Measurements from ENCODE around the gene SHC3. TPM values are rescaled to one million over a fixed set of nuclear protein-coding genes. Genes with fewer than 3 reads are reported as not detected.

Gene SHC3
- total RNA-seq, 1 experiment from 2014 or later, result 0.27 TPM

DNA sequence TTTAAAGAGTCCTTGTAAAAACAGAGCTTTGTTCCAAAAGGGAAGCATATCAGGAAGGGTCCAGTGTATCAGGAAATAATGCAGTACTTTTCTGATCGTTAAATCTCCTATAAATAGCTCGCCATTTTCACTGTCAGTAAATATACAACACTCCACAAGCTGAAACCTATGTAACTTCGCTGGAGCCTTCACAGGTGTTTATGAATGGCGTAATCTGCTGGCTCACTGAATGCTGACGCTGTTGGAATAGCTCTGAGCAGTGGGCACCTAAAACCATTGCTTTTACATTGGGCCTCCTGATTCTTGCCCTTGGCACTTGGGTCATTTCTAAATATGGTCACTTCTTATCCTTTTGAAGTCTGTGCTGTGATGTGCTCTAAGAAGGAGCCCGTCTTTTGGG lies 4.3 kb downstream of the SHC3 start:
- Histone ChIP-seq H3K4me2 (ENCODE audit: low read length) (no peak overlapping the region), H3K27ac (ENCODE audit: low read depth, low read length) (no peak overlapping the region), H3K79me2 (ENCODE audit: insufficient read depth, low read length) (no peaks in the 10 kb centered on the region), H3K36me3 (ENCODE audit: control insufficient read depth in 1 of 2, insufficient read depth in 2 of 2, low read length in 2 of 2) (no peaks in the 10 kb centered on the region), H4K20me1 (ENCODE audit: insufficient read depth) (no peaks in the 10 kb centered on the region), H3K9me3 (ENCODE audit: control insufficient read depth in 1 of 2, insufficient read depth in 1 of 2, low read depth in 1 of 2, low read length in 2 of 2) (no peaks in the 10 kb centered on the region), H2AFZ (ENCODE audit: low read depth, low read length, poor library complexity, severe bottlenecking) (no peak overlapping the region), H3K27me3 (ENCODE audit: insufficient read depth, low read length) (no peaks in the 10 kb centered on the region), H3K9me2 (ENCODE audit: insufficient read depth) (no peaks in the 10 kb centered on the region), H3K4me3 (replicated peaks in 1 of 2; ENCODE audit: low read depth in 1 of 2, low read length in 2 of 2) (no peak overlapping the region), H3K9ac (ENCODE audit: low read length) (no peak overlapping the region), H3K4me1 (ENCODE audit: control insufficient read depth in 1 of 2, insufficient read depth in 2 of 2, low read length in 2 of 2) (peaks cover 5 to 7% of the 10 kb centered on the region in 2 experiments; a peak in 3 of 4 replicates)
- TF ChIP-seq RAD21 (IDR thresholded peaks at IDR 0.05; ENCODE audit: low read depth) (no peak), EZH2phosphoT487 (IDR thresholded peaks at IDR 0.05; ENCODE audit: borderline replicate concordance) (no peak)
- RAD21 ChIA-PET (ENCODE audit: low non-redundant PET in 1 of 2, low total read pairs in 2 of 2, uncharacterized antibody in 2 of 2, unreplicated experiment in 2 of 2), result no interaction called here
- ATAC-seq, result no peak
- POLR2A ChIA-PET, result interaction anchor here (1.0 kb wide), 1 partner anchor 136 kb away, joined by 3 read pairs; the partner anchor contains the start of gene CKS2
- intact Hi-C loops (cut with micrococcal nuclease), result no loop called here
- CTCF ChIA-PET, result no interaction called here
- DNase-seq (ENCODE audit: low read depth, low spot score), result no peak
- no TSS peak for BruUV-seq (replicated peaks)

- Histone ChIP-seq H2AFZ (ENCODE audit: low read depth, low read length, poor library complexity, severe bottlenecking) (no peak overlapping the region), H3K4me1 (ENCODE audit: control insufficient read depth in 1 of 2, insufficient read depth in 2 of 2, low read length in 2 of 2) (no peaks in the 10 kb centered on the region), H3K9me3 (ENCODE audit: control insufficient read depth in 1 of 2, insufficient read depth in 1 of 2, low read depth in 1 of 2, low read length in 2 of 2) (no peaks in the 10 kb centered on the region), H4K20me1 (ENCODE audit: insufficient read depth) (no peaks in the 10 kb centered on the region), H3K36me3 (ENCODE audit: control insufficient read depth in 1 of 2, insufficient read depth in 2 of 2, low read length in 2 of 2) (no peaks in the 10 kb centered on the region), H3K4me2 (ENCODE audit: low read length) (no peak overlapping the region), H3K9ac (ENCODE audit: low read length) (no peak overlapping the region), H3K4me3 (replicated peaks in 1 of 2; ENCODE audit: low read depth in 1 of 2, low read length in 2 of 2) (no peak overlapping the region), H3K79me2 (ENCODE audit: insufficient read depth, low read length) (no peaks in the 10 kb centered on the region), H3K27ac (ENCODE audit: low read depth, low read length) (no peak overlapping the region), H3K9me2 (ENCODE audit: insufficient read depth) (no peaks in the 10 kb centered on the region), H3K27me3 (ENCODE audit: insufficient read depth, low read length) (no peaks in the 10 kb centered on the region)
- ATAC-seq (no peak), DNase-seq (ENCODE audit: low read depth, low spot score) (no peak)
- TF ChIP-seq CEBPB (IDR thresholded peaks at IDR 0.05; ENCODE audit: low read depth) (no peak), ZFX (IDR thresholded peaks at IDR 0.05) (no peak), CTCF (IDR thresholded peaks at IDR 0.05 in 2 of 3, conservative IDR thresholded peaks at IDR 0.05 in 1 of 3; ENCODE audit: borderline replicate concordance in 1 of 3, insufficient read depth in 1 of 3, low read depth in 2 of 3, low read length in 2 of 3) (no peak), SRF (IDR thresholded peaks at IDR 0.05; ENCODE audit: low read depth) (no peak), FOSL1 (IDR thresholded peaks at IDR 0.05; ENCODE audit: low read depth) (no peak), ELF1 (IDR thresholded peaks at IDR 0.05; ENCODE audit: borderline replicate concordance, low read depth) (no peak)
- RAD21 ChIA-PET (ENCODE audit: low non-redundant PET in 1 of 2, low total read pairs in 2 of 2, uncharacterized antibody in 2 of 2, unreplicated experiment in 2 of 2), result no interaction called here
- CTCF ChIA-PET, result no interaction called here
- POLR2A ChIA-PET, result no interaction called here
- intact Hi-C loops (cut with micrococcal nuclease), result no loop called here
- BruUV-seq (replicated peaks), result no TSS peak
Measured at GRCh38 chr9:89173072-89173471, 5.5 kb downstream of the SHC3 start.

All from HCT116 (cell line).